H9 (cell line): ENCODE data around the gene TRIM75. TPM values are rescaled to one million over a fixed set of nuclear protein-coding genes. Genes with fewer than 3 reads are reported as not detected.

Experiments
- DNase-seq: peaks from one replicate; pipeline ENCODE4 v3.0.0-alpha.2; 2017
- H2AFZ ChIP-seq: one replicate; pipeline ENCODE4 v1.6.1; 2013; ENCODE audit warnings: mild to moderate bottlenecking, low read length, control low read depth, moderate library complexity
- H2AK5ac ChIP-seq: 2 replicates; pipeline ENCODE4 v1.6.1; 2013; ENCODE audit warnings: low read length, control low read depth, mixed read lengths; ENCODE audit not compliant: insufficient read length
- H2BK120ac ChIP-seq: one replicate; pipeline ENCODE4 v1.6.1; 2013; ENCODE audit warnings: low read depth, mild to moderate bottlenecking, low read length, control low read depth, inconsistent platforms; ENCODE audit not compliant: poor library complexity, severe bottlenecking
- H2BK12ac ChIP-seq: 2 replicates; pipeline ENCODE4 v1.6.1; 2013; ENCODE audit warnings: low read length, control low read depth, mixed read lengths, low read depth; ENCODE audit not compliant: insufficient read length
- H2BK15ac ChIP-seq: 2 replicates; pipeline ENCODE4 v1.6.1; 2013; ENCODE audit warnings: low read depth, low read length, control low read depth
- H2BK20ac ChIP-seq: one replicate; pipeline ENCODE4 v1.6.1; 2013; ENCODE audit warnings: low read depth, mild to moderate bottlenecking, low read length, control low read depth, inconsistent platforms; ENCODE audit not compliant: poor library complexity, severe bottlenecking
- H2BK5ac ChIP-seq: 2 replicates; pipeline ENCODE4 v1.6.1; 2013; ENCODE audit warnings: low read length, control low read depth, mixed read lengths; ENCODE audit not compliant: insufficient read length
- H3K14ac ChIP-seq: 2 replicates; pipeline ENCODE4 v1.6.1; 2013; ENCODE audit warnings: low read length, control low read depth; ENCODE audit not compliant: insufficient read depth
- H3K18ac ChIP-seq: 2 replicates; pipeline ENCODE4 v1.6.1; 2013; ENCODE audit warnings: low read depth, mild to moderate bottlenecking, mixed read lengths, low read length, control low read depth; ENCODE audit not compliant: insufficient read length
- H3K23ac ChIP-seq: 2 replicates; pipeline ENCODE4 v1.6.1; 2013; ENCODE audit warnings: low read length, control low read depth, mixed read lengths, low read depth; ENCODE audit not compliant: insufficient read length
- H3K23me2 ChIP-seq: 2 replicates; pipeline ENCODE4 v1.6.1; 2013; ENCODE audit warnings: low read depth, mild to moderate bottlenecking, mixed read lengths, low read length, control low read depth; ENCODE audit not compliant: insufficient read length, poor library complexity, severe bottlenecking
- H3K27ac ChIP-seq: 2 replicates; pipeline ENCODE4 v1.5.1; 2013; ENCODE audit warnings: low read length, control low read depth, mixed read lengths, low read depth; ENCODE audit not compliant: insufficient read length
- H3K27me3 ChIP-seq: 2 replicates; pipeline ENCODE4 v1.6.1; 2013; ENCODE audit warnings: low read length, control low read depth, inconsistent platforms; ENCODE audit not compliant: insufficient read depth
- H3K4ac ChIP-seq: 2 replicates; pipeline ENCODE4 v1.6.1; 2013; ENCODE audit warnings: low read depth, mild to moderate bottlenecking, control low read depth, inconsistent platforms, low read length, moderate library complexity
- H3K4me1 ChIP-seq: 2 replicates; pipeline ENCODE4 v1.6.1; 2013; ENCODE audit warnings: low read length, control low read depth, inconsistent platforms; ENCODE audit not compliant: insufficient read depth
- H3K4me2 ChIP-seq: 2 replicates; pipeline ENCODE4 v1.6.1; 2013; ENCODE audit warnings: low read length, control low read depth, mixed read lengths; ENCODE audit not compliant: insufficient read length, insufficient read depth
- H3K56ac ChIP-seq: 2 replicates; pipeline ENCODE4 v1.6.1; 2013; ENCODE audit warnings: low read depth, mild to moderate bottlenecking, mixed read lengths, low read length, control low read depth; ENCODE audit not compliant: insufficient read length
- H3K79me1 ChIP-seq: 2 replicates; pipeline ENCODE4 v1.6.1; 2013; ENCODE audit warnings: low read depth, mild to moderate bottlenecking, moderate library complexity, low read length, control low read depth, inconsistent platforms; ENCODE audit not compliant: insufficient read depth, poor library complexity, severe bottlenecking
- H3K79me2 ChIP-seq: 2 replicates; pipeline ENCODE4 v1.6.1; 2013; ENCODE audit warnings: low read length, control low read depth, inconsistent platforms; ENCODE audit not compliant: insufficient read depth
- H3K9ac ChIP-seq: 2 replicates; pipeline ENCODE4 v1.6.1; 2013; ENCODE audit warnings: low read length, control low read depth, mixed read lengths; ENCODE audit not compliant: insufficient read length; ENCODE audit errors: extremely low read depth
- H3K9me3 ChIP-seq: one replicate; pipeline ENCODE4 v1.6.1; 2013; ENCODE audit warnings: low read depth, low read length, inconsistent platforms; ENCODE audit not compliant: control insufficient read depth
- H3T11ph ChIP-seq: one replicate; pipeline ENCODE4 v1.6.1; 2013; ENCODE audit warnings: mild to moderate bottlenecking, low read length, control low read depth, inconsistent platforms
- H4K20me1 ChIP-seq: one replicate; pipeline ENCODE4 v1.6.1; 2013; ENCODE audit not compliant: control insufficient read depth, insufficient read length, insufficient read depth
- H4K5ac ChIP-seq: 2 replicates; pipeline ENCODE4 v1.6.1; 2013; ENCODE audit warnings: low read depth, mild to moderate bottlenecking, mixed read lengths, low read length, control low read depth; ENCODE audit not compliant: insufficient read length
- H4K8ac ChIP-seq: replicated peaks from 2 replicates; pipeline ENCODE4 v1.6.1; 2013; ENCODE audit warnings: low read length, control low read depth, mixed read lengths, low read depth; ENCODE audit not compliant: insufficient read length
- H4K91ac ChIP-seq: 2 replicates; pipeline ENCODE4 v1.6.1; 2013; ENCODE audit warnings: low read depth, mild to moderate bottlenecking, moderate library complexity, mixed read lengths, low read length, control low read depth; ENCODE audit not compliant: insufficient read length
- H3K27ac Mint-ChIP-seq, 3 experiments: 2 replicates in 2 of 3; 3 replicates in 1 of 3; pipeline ENCODE4 v1.8.0; 2020 to 2021; ENCODE audit warnings: mixed read lengths in 3 of 3, mild to moderate bottlenecking in 1 of 3, moderate library complexity in 1 of 3
- H3K27me3 Mint-ChIP-seq: 2 replicates; pipeline ENCODE4 v1.8.0; 2021; ENCODE audit warnings: low read depth, mild to moderate bottlenecking, moderate library complexity, mixed read lengths
- H3K36me3 Mint-ChIP-seq, 3 experiments: 2 replicates in 2 of 3; 3 replicates in 1 of 3; pipeline ENCODE4 v1.8.0; 2020 to 2021; ENCODE audit warnings: low read depth in 3 of 3, mixed read lengths in 3 of 3; ENCODE audit not compliant: insufficient read depth in 1 of 3
- H3K4me1 Mint-ChIP-seq, 2 experiments: 2 replicates each; pipeline ENCODE4 v1.8.0; 2020; ENCODE audit warnings: mixed read lengths in 2 of 2
- H3K4me3 Mint-ChIP-seq, 2 experiments: 2 replicates in 1 of 2; 3 replicates in 1 of 2; pipeline ENCODE4 v1.8.0; 2020 to 2021; ENCODE audit warnings: mild to moderate bottlenecking in 2 of 2, mixed read lengths in 2 of 2, moderate library complexity in 1 of 2
- H3K9me3 Mint-ChIP-seq, 2 experiments: 2 replicates in 1 of 2; 3 replicates in 1 of 2; pipeline ENCODE4 v1.8.0; 2020; ENCODE audit warnings: mild to moderate bottlenecking in 2 of 2, mixed read lengths in 2 of 2, moderate library complexity in 1 of 2
- CTCF ChIP-seq: fragments of 200-600 bp; sonication (generic); conservative IDR thresholded peaks from 3 replicates; pipeline ENCODE4 v1.8.0; 2021; ENCODE audit warnings: antibody characterized with exemption, mild to moderate bottlenecking
- WGBS: extraction: QIAGEN DNeasy Blood & Tissue Kit; methylation state at CpG from one replicate; pipeline ENCODE4 v1.1.7; 2013; ENCODE audit warnings: missing lambda C conversion rate, low lambda C conversion rate, mixed read lengths; ENCODE audit not compliant: insufficient read length; ENCODE audit errors: extremely low coverage; 5-methylcytosine and 5-hydroxymethylcytosine counted together
- long read RNA-seq: library from polyadenylated mRNA; unstranded; transcript quantifications from one replicate; pipeline ENCODE4 v2.0.0, GENCODE V29; 2020
- total RNA-seq: library from RNA; stranded (reverse); gene quantifications from 2 replicates; pipeline ENCODE4 v1.2.1, GENCODE V29; 2021

Gene TRIM75
- not detected in 2 replicates for total RNA-seq
- long read RNA-seq: 0 reads

GRCh38 chr4:165053645-165054044 lies at the start of gene TRIM75:
Gene TRIM75 (plus strand): TSS chr4:165053866. CDS start chr4:165059148, 5,282 bp downstream.
- Histone ChIP-seq H3K27ac (no peak within 1 kb of the TSS), H3K23ac (no peak within 1 kb of the TSS), H3K4me2 (no peak within 1 kb of the TSS), H3K18ac (no peak within 1 kb of the TSS), H4K8ac (no peak within 1 kb of the TSS), H3K79me1 (no peaks in the 10 kb centered on the region), H2BK20ac (no peak within 1 kb of the TSS), H3K9ac (no peak within 1 kb of the TSS), H2BK12ac (no peak within 1 kb of the TSS), H3K27me3 (no peaks in the 10 kb centered on the region), H3K56ac (no peak within 1 kb of the TSS), H2AK5ac (no peak within 1 kb of the TSS), H4K20me1 (no peaks in the 10 kb centered on the region), H4K91ac (no peak within 1 kb of the TSS), H2BK120ac (no peak within 1 kb of the TSS), H2AFZ (no peak within 1 kb of the TSS), H2BK5ac (no peak within 1 kb of the TSS), H4K5ac (no peak within 1 kb of the TSS), H3K4me1 (no peaks in the 10 kb centered on the region), H3K79me2 (no peaks in the 10 kb centered on the region), H3K9me3 (no peaks in the 10 kb centered on the region), H3K23me2 (no peaks in the 10 kb centered on the region), H3T11ph (no peak within 1 kb of the TSS), H3K14ac (no peak within 1 kb of the TSS), H3K4ac (no peak within 1 kb of the TSS), H2BK15ac (no peak within 1 kb of the TSS; the same call in 1 of the 2 replicates)
- TF ChIP-seq CTCF: no peak
- Mint-ChIP-seq H3K27ac (peak within 1 kb of the TSS; percentile 45 to 70 (median 59); a peak in 3 of 7 replicates), H3K4me1 (peaks cover 7% of the 10 kb centered on the region in 2 experiments), H3K27me3 (no peaks in the 10 kb centered on the region), H3K9me3 (no peaks in the 10 kb centered on the region), H3K4me3 (no peak within 1 kb of the TSS), H3K36me3 (no peaks in the 10 kb centered on the region)
- DNase-seq: no peak
- WGBS: no CpG with 5 or more reads among the region's 6 CpGs
